Measurements from ENCODE around the gene IPP.

DNA sequence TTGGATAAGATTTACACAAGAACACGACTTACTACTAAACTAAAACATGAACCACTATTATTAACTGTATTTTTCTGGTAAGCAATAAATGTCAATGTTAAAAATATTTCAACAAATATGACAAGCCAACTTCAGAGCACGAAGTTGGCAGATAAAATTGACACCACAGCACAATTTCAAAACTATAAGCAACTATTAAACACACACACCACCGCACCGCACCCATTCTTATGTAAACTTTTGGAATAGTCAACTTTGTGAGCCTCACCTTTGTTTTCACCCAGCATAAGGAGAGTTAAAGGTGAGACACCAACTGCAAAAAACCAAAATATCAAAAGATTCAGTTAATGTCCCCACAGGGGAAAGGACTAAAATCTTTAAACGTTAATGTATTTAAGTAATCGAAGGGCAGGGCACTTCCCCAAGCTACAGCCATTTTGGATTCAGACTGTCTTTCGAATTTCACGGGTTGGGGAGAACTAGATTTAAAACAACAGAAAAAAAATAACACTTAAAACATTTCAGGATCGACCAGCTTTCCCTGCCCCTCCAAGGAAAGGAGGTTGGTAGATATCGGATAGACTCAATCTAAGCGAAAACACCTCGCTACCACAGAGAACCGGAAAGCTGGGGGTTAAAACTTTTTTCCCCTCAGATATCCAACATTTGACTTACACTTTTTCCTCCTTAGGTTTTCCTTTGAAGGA lies 65.0 kb downstream of the IPP start:
- no peak for TF ChIP-seq BHLHE40 (IDR thresholded peaks at IDR 0.05; ENCODE audit: borderline replicate concordance)
- TF ChIP-seq, protein P1, sequence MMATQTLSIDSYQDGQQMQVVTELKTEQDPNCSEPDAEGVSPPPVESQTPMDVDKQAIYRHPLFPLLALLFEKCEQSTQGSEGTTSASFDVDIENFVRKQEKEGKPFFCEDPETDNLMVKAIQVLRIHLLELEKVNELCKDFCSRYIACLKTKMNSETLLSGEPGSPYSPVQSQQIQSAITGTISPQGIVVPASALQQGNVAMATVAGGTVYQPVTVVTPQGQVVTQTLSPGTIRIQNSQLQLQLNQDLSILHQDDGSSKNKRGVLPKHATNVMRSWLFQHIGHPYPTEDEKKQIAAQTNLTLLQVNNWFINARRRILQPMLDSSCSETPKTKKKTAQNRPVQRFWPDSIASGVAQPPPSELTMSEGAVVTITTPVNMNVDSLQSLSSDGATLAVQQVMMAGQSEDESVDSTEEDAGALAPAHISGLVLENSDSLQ (IDR thresholded peaks at IDR 0.05), result no peak
- no peak for TF ChIP-seq ELF4 (IDR thresholded peaks at IDR 0.05)
- TF ChIP-seq FOXK2 (IDR thresholded peaks at IDR 0.05), result no peak
- TF ChIP-seq FOXM1 (IDR thresholded peaks at IDR 0.05; ENCODE audit: borderline replicate concordance), result no peak

Data from HEK293T (cell line).